ENCODE data around the gene HDAC10.

DNA sequence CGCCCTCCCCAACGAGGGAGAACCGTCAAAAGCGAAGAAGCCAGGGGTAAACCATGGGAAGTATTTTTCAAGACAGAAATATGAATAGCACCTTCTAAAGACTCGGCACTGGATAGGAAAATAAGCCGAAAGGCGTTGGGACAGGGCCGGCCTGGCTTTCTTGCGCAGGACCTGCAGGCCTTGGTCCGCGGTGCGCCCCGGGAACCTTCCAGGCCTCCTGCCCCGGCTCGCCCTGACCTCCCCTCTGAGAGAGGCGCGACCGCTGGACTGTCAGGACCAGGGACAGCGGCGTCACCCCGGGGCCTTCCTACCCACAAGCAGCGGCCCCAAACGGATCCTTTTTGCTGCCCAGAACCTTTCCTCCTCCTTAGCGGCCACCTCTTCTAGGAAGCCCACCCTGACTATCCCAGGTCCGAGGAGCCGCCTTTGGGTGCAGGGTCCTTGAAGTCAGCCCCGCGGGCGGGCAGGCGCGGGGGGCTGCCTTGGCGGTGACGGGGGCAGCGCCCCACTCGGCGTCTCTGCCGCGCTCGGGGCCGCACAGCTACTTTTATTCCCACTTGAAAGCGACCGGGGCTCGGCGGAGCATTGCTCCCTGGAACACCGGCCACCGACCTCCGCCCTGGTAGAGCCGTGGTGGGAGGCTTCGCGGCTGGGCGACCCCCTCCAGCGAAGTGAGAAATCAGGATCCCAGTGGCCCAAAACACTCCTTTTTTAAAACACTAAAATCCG is 19.8 kb upstream of the HDAC10 start:
- TF ChIP-seq, protein P1, sequence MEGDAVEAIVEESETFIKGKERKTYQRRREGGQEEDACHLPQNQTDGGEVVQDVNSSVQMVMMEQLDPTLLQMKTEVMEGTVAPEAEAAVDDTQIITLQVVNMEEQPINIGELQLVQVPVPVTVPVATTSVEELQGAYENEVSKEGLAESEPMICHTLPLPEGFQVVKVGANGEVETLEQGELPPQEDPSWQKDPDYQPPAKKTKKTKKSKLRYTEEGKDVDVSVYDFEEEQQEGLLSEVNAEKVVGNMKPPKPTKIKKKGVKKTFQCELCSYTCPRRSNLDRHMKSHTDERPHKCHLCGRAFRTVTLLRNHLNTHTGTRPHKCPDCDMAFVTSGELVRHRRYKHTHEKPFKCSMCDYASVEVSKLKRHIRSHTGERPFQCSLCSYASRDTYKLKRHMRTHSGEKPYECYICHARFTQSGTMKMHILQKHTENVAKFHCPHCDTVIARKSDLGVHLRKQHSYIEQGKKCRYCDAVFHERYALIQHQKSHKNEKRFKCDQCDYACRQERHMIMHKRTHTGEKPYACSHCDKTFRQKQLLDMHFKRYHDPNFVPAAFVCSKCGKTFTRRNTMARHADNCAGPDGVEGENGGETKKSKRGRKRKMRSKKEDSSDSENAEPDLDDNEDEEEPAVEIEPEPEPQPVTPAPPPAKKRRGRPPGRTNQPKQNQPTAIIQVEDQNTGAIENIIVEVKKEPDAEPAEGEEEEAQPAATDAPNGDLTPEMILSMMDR (IDR thresholded peaks at IDR 0.05; ENCODE audit: low read depth, low read length): no peak
- TF ChIP-seq POLR2A (IDR thresholded peaks at IDR 0.05; ENCODE audit: extremely low read depth, insufficient read length) (no peak), MYC (IDR thresholded peaks at IDR 0.05; ENCODE audit: low read depth, low read length) (no peak)
- TF ChIP-seq, protein P2, sequence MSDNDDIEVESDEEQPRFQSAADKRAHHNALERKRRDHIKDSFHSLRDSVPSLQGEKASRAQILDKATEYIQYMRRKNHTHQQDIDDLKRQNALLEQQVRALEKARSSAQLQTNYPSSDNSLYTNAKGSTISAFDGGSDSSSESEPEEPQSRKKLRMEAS (IDR thresholded peaks at IDR 0.05; ENCODE audit: low read depth, low read length): 0 out of 2 replicates have a peak, but pooled peaks have one; percentile 34
